IMR-90 (cell line): Measurements from ENCODE around the gene KRTAP10-1. TPM values are rescaled to one million over a fixed set of nuclear protein-coding genes. Genes with fewer than 3 reads are reported as not detected.

Experiments used
- CEBPB ChIP-seq: IDR thresholded peaks from 2 replicates; pipeline ENCODE4 v1.6.1; 2012; ENCODE audit warnings: low read depth, low read length, improper control_type of control experiment
- ELK1 ChIP-seq: fragments of 150-350 bp; IDR thresholded peaks from 2 replicates; pipeline ENCODE4 v1.6.1; 2016; ENCODE audit warnings: low read depth, mild to moderate bottlenecking, low read length, moderate library complexity, borderline replicate concordance
- MAZ ChIP-seq: IDR thresholded peaks from 2 replicates; pipeline ENCODE4 v1.6.1; 2012; ENCODE audit warnings: low read depth, mild to moderate bottlenecking, low read length, improper control_type of control experiment, moderate library complexity, borderline replicate concordance
- NFE2L2 ChIP-seq: fragments of 150-350 bp; IDR thresholded peaks from 2 replicates; pipeline ENCODE4 v1.6.1; 2016; ENCODE audit warnings: low read depth, mild to moderate bottlenecking, low read length
- POLR2A ChIP-seq: IDR thresholded peaks from 2 replicates; pipeline ENCODE4 v1.6.1; 2012; ENCODE audit warnings: mild to moderate bottlenecking, low read depth, low read length
- RFX5 ChIP-seq: IDR thresholded peaks from 2 replicates; pipeline ENCODE4 v1.8.0; 2012; ENCODE audit warnings: low read depth, mild to moderate bottlenecking, low read length, moderate library complexity
- SMC3 ChIP-seq: fragments of 150-350 bp; IDR thresholded peaks from 2 replicates; pipeline ENCODE4 v1.6.1; 2016; ENCODE audit warnings: low read depth, mild to moderate bottlenecking, antibody characterized with exemption, low read length, moderate library complexity
- polyA plus RNA-seq, 3 experiments: library from polyadenylated mRNA; depleted of rRNA; stranded (reverse); fragments of >200 nt; gene quantifications; 2 replicates each; pipeline ENCODE4 v1.2.3, GENCODE V29; 2012; ENCODE audit warnings: low replicate concordance in 1 of 3
- total RNA-seq: library from RNA; depleted of rRNA; stranded (reverse); fragments of >200 nt; gene quantifications from 2 replicates; pipeline ENCODE4 v1.2.3, GENCODE V29; 2012

Gene KRTAP10-1
- total and polyA plus RNA-seq, 2 of the 4 experiments (the other 2 are of a cell fraction), result not detected

GRCh38 chr21:44510109-44510507, 29.9 kb downstream of the KRTAP10-1 start (continued):
- TF ChIP-seq ELK1 (no peak), NFE2L2 (no peak), MAZ (no peak), POLR2A (no peak), SMC3 (no peak), CEBPB (no peak), RFX5 (no peak)
